CD8-positive, alpha-beta memory T cell (primary cell): ENCODE results near the gene OR2A14. TPM values are rescaled to one million over a fixed set of nuclear protein-coding genes. Genes with fewer than 3 reads are reported as not detected.
"Not testable (repeated sequence)": the region's sequence is repeated elsewhere in the genome, so short reads cannot be mapped to it uniquely, and the experiment has no call there.

Experiments used
- CTCF ChIA-PET: fragments of 350-600 bp; sonication (Branson Sonifier 250); formaldehyde crosslinking; loops from one replicate; lab custom pipeline; 2021; ENCODE audit warnings: antibody characterized with exemption; lab: Charles Lee
- POLR2A ChIA-PET: fragments of 350-600 bp; sonication (Branson Sonifier 250); formaldehyde crosslinking; loops from one replicate; lab custom pipeline; 2021; ENCODE audit warnings: antibody characterized with exemption; lab: Charles Lee
- DNase-seq, 5 donors: peaks; one replicate each; pipeline versions ENCODE4 v3.0.0 to v3.0.0-alpha.2; 2020 to 2022; ENCODE audit warnings: mixed read lengths in 1 of 5
- H3K27ac ChIP-seq: one replicate; pipeline ENCODE4 v1.7.0; 2013; ENCODE audit warnings: low read depth, mild to moderate bottlenecking, low read length, moderate library complexity
- H3K27me3 ChIP-seq: 2 replicates; pipeline ENCODE4 v1.7.0; 2013; ENCODE audit warnings: low read length, mild to moderate bottlenecking; ENCODE audit not compliant: insufficient read depth, poor library complexity, severe bottlenecking
- H3K36me3 ChIP-seq: 2 replicates; pipeline ENCODE4 v1.7.0; 2013; ENCODE audit warnings: mild to moderate bottlenecking, low read length, moderate library complexity; ENCODE audit not compliant: insufficient read depth
- H3K4me1 ChIP-seq: 2 replicates; pipeline ENCODE4 v1.7.0; 2013; ENCODE audit warnings: mild to moderate bottlenecking, low read length, moderate library complexity; ENCODE audit not compliant: insufficient read depth
- H3K4me3 ChIP-seq: 2 replicates; pipeline ENCODE4 v1.7.0; 2013; ENCODE audit warnings: mild to moderate bottlenecking, low read length
- H3K9me3 ChIP-seq: 2 replicates; pipeline ENCODE4 v1.7.0; 2013; ENCODE audit warnings: mild to moderate bottlenecking, low read length
- H3K27ac Mint-ChIP-seq, 8 donors: one replicate each; pipeline ENCODE4 v1.8.0; 2020 to 2021; ENCODE audit warnings: mixed read lengths in 8 of 8, mild to moderate bottlenecking in 6 of 8, inconsistent platforms in 3 of 8, moderate library complexity in 3 of 8
- H3K27me3 Mint-ChIP-seq, 2 donors: one replicate each; pipeline ENCODE4 v1.8.0; 2020 to 2021; ENCODE audit warnings: mixed read lengths in 2 of 2, mild to moderate bottlenecking in 1 of 2, moderate library complexity in 1 of 2
- H3K36me3 Mint-ChIP-seq, 3 donors: one replicate each; pipeline ENCODE4 v1.8.0; 2020 to 2021; ENCODE audit warnings: mixed read lengths in 3 of 3, inconsistent platforms in 1 of 3, mild to moderate bottlenecking in 1 of 3
- H3K4me1 Mint-ChIP-seq, 3 donors: one replicate each; pipeline ENCODE4 v1.8.0; 2020 to 2021; ENCODE audit warnings: mixed read lengths in 3 of 3, inconsistent platforms in 1 of 3, mild to moderate bottlenecking in 1 of 3
- H3K4me3 Mint-ChIP-seq, 7 donors: one replicate each; pipeline ENCODE4 v1.8.0; 2020 to 2021; ENCODE audit warnings: mixed read lengths in 7 of 7, mild to moderate bottlenecking in 6 of 7, moderate library complexity in 4 of 7, inconsistent platforms in 2 of 7
- H3K9me3 Mint-ChIP-seq, 5 donors: one replicate each; pipeline ENCODE4 v1.8.0; 2020 to 2022; ENCODE audit warnings: mixed read lengths in 5 of 5, mild to moderate bottlenecking in 3 of 5, moderate library complexity in 2 of 5, inconsistent platforms in 1 of 5
- polyA plus RNA-seq: library from polyadenylated mRNA; unstranded; fragments of 300-500 nt; fragmentation: Illumina TruSeq; gene quantifications from one replicate; pipeline ENCODE4 v1.2.3, GENCODE V29; 2021
- total RNA-seq, 2 experiments: library from RNA; stranded (reverse); gene quantifications; one replicate each; pipeline ENCODE4 v1.2.3, GENCODE V29; 2021

OR2A14 gene
- total and polyA plus RNA-seq, 3 experiments from 2014 or later, result not detected

GRCh38 chr7:144158861-144159260 lies 35.9 kb downstream of the OR2A14 start:
- Mint-ChIP-seq H3K4me3 (no peak overlapping the region), H3K9me3 (no peaks in the 10 kb centered on the region), H3K27me3 (peaks cover 5 to 28% of the 10 kb centered on the region in 2 donors), H3K36me3 (no peaks in the 10 kb centered on the region), H3K27ac (no peak overlapping the region), H3K4me1 (no peaks in the 10 kb centered on the region)
- DNase-seq, result no peak
- Histone ChIP-seq H3K4me3 (no peak overlapping the region), H3K36me3 (no peaks in the 10 kb centered on the region), H3K27me3 (no peaks in the 10 kb centered on the region), H3K4me1 (no peaks in the 10 kb centered on the region), H3K27ac (no peak overlapping the region), H3K9me3 (no peaks in the 10 kb centered on the region)
- ChIA-PET POLR2A (no interaction called here), CTCF (no interaction called here)

- no peaks in the 10 kb centered on the region for H3K4me1 Mint-ChIP-seq
- no peaks in the 10 kb centered on the region for H3K9me3 Mint-ChIP-seq
- H3K4me3 Mint-ChIP-seq, result no peak overlapping the region
- H3K27ac ChIP-seq, result no peak overlapping the region
- no peak overlapping the region for H3K4me3 ChIP-seq
- H3K36me3 ChIP-seq, result no peaks in the 10 kb centered on the region
- no peaks in the 10 kb centered on the region for H3K36me3 Mint-ChIP-seq
- peaks cover 4 to 30% of the 10 kb centered on the region in 2 donors for H3K27me3 Mint-ChIP-seq
- no peak for DNase-seq
- ChIA-PET CTCF (no interaction called here), POLR2A (no interaction called here)
- H3K27me3 ChIP-seq, result no peaks in the 10 kb centered on the region
- no peaks in the 10 kb centered on the region for H3K4me1 ChIP-seq
- H3K9me3 ChIP-seq, result no peaks in the 10 kb centered on the region
- no peak overlapping the region for H3K27ac Mint-ChIP-seq
Observed at GRCh38 chr7:144164784-144165183, 41.8 kb downstream of the OR2A14 start.

DNA sequence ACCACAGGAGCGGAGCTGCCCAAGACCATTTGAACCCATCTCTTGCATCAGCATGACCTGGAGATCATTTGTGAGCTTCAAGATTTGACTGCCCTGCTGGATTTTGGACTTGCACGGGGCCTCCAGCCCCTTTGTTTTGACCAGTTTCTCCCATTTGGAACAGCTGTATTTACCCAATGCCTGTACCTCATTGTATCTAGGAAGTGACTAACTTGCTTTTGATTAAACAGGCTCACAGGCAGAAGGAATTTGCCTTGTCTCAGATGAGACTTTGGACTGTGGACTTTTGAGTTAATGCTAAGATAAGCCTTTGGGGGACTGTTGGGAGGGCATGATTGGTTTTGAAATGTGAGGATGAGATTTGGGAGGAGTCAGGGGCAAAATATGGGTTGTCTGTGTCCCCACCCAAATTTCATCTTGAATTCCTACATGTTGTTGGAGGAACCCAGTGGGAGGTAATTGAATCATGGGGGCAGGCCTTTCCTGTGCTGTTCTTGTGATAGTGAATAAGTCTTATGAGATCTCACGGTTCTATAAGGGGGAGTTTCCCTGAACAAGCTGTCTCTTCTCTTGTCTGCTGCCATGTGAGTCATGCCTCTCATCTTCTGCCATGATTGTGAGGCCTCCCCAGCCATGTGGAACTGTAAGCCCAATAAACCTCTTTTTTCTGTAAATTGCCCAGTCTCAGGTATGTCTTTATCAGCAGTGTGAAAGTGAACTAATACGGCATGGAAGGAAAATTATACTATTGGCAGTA lies 48.8 kb downstream of the OR2A14 start:
- H3K27me3 Mint-ChIP-seq, result peaks cover 10 to 15% of the 10 kb centered on the region in 2 donors
- H3K27me3 ChIP-seq, DNase-seq, H3K4me3 Mint-ChIP-seq, H3K9me3 ChIP-seq, H3K27ac ChIP-seq, H3K9me3 Mint-ChIP-seq, H3K4me1 ChIP-seq, H3K4me3 ChIP-seq, H3K27ac Mint-ChIP-seq, H3K4me1 Mint-ChIP-seq, CTCF ChIA-PET, H3K36me3 ChIP-seq, POLR2A ChIA-PET: not testable (repeated sequence)
- H3K36me3 Mint-ChIP-seq, result peaks cover 0 to 13% (median 0%) of the 10 kb centered on the region in 3 donors

GRCh38 chr7:144174613-144175012 lies 51.6 kb downstream of the OR2A14 start:
- ChIA-PET CTCF (interaction anchor here (1.1 kb wide), 1 partner anchor 19 kb away, joined by 3 read pairs; no protein-coding TSS in a partner anchor), POLR2A (no interaction called here)
- Histone ChIP-seq H3K36me3 (no peaks in the 10 kb centered on the region), H3K27me3 (no peaks in the 10 kb centered on the region), H3K4me3 (no peak overlapping the region), H3K27ac (no peak overlapping the region), H3K9me3 (no peaks in the 10 kb centered on the region), H3K4me1 (no peaks in the 10 kb centered on the region)
- DNase-seq, result no peak
- Mint-ChIP-seq H3K9me3 (peaks cover 2 to 4% (median 4%) of the 10 kb centered on the region in 5 donors), H3K27ac (no peak overlapping the region), H3K4me3 (no peak overlapping the region), H3K27me3 (peaks cover 9 to 27% of the 10 kb centered on the region in 2 donors), H3K4me1 (peaks cover 0 to 3% (median 3%) of the 10 kb centered on the region in 3 donors), H3K36me3 (peaks cover 0 to 13% (median 2%) of the 10 kb centered on the region in 3 donors)

- H3K27ac Mint-ChIP-seq, H3K36me3 ChIP-seq, H3K9me3 ChIP-seq, H3K9me3 Mint-ChIP-seq, H3K4me3 Mint-ChIP-seq, H3K4me1 Mint-ChIP-seq, H3K36me3 Mint-ChIP-seq, H3K27me3 ChIP-seq, POLR2A ChIA-PET, H3K4me3 ChIP-seq, H3K4me1 ChIP-seq, H3K27ac ChIP-seq: not testable (repeated sequence)
- CTCF ChIA-PET, result interaction anchor here (1.0 to 1.5 kb wide), 2 partner anchors 213 to 215 kb away, joined by 3 to 5 read pairs; no protein-coding TSS in a partner anchor
- H3K27me3 Mint-ChIP-seq, result peaks cover 4 to 22% of the 10 kb centered on the region in 2 donors
- DNase-seq, result peak in 3 of 5 donors; percentile 45 to 56 (median 49)
Observed at GRCh38 chr7:144178380-144179164, 55.6 kb downstream of the OR2A14 start.

DNA sequence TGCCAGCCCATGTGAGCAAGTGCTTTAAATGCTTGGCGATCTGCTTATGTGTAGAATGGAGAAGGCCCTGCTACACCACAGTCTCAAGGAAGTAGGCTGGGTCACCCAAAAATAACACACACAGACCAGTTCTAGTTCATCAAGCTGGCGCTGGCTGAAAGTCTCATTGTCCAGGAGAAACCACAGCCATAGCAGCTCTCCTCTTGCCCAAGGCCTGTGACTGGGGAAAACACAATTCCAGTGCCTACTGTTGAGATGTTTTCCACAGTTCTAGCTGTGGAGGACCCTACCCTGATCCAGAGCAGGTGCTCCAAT lies 56.1 kb downstream of the OR2A14 start:
- peaks cover 3 to 20% of the 10 kb centered on the region in 2 donors for H3K27me3 Mint-ChIP-seq
- H3K36me3 ChIP-seq, H3K27me3 ChIP-seq, H3K36me3 Mint-ChIP-seq, H3K27ac Mint-ChIP-seq, H3K9me3 ChIP-seq, CTCF ChIA-PET, H3K4me1 ChIP-seq, H3K4me3 Mint-ChIP-seq, DNase-seq, H3K9me3 Mint-ChIP-seq, H3K27ac ChIP-seq, POLR2A ChIA-PET, H3K4me1 Mint-ChIP-seq, H3K4me3 ChIP-seq: not testable (repeated sequence)

Other genes with a start within 250 kb of the OR2A14 start
- 10 to 100 TPM; 11.8 to 13.6 TPM for gene TCAF1, start 221.0 kb upstream of the OR2A14 start, total RNA-seq
- 15.0 TPM for gene TCAF1, start 221.0 kb upstream of the OR2A14 start, polyA plus RNA-seq
- gene OR2F2, start 187.9 kb upstream of the OR2A14 start, total RNA-seq, result not detected
- gene OR2F2, start 187.9 kb upstream of the OR2A14 start, polyA plus RNA-seq, result not detected
- gene OR2F1, start 168.3 kb upstream of the OR2A14 start, total RNA-seq, result not detected
- not detected for gene OR2F1, start 168.3 kb upstream of the OR2A14 start, polyA plus RNA-seq
- gene OR6B1, start 122.9 kb upstream of the OR2A14 start, total RNA-seq, result not detected
- gene OR6B1, start 122.9 kb upstream of the OR2A14 start, polyA plus RNA-seq, result not detected
- not detected for gene OR2A5, start 74.2 kb upstream of the OR2A14 start, total RNA-seq
- not detected for gene OR2A5, start 74.2 kb upstream of the OR2A14 start, polyA plus RNA-seq
- not detected for gene OR2A25, start 53.4 kb upstream of the OR2A14 start, total RNA-seq
- not detected for gene OR2A25, start 53.4 kb upstream of the OR2A14 start, polyA plus RNA-seq
- gene OR2A12, start 36.9 kb upstream of the OR2A14 start, total RNA-seq, result not detected
- gene OR2A12, start 36.9 kb upstream of the OR2A14 start, polyA plus RNA-seq, result not detected
- gene OR2A2, start 13.6 kb upstream of the OR2A14 start, total RNA-seq, result not detected
- gene OR2A2, start 13.6 kb upstream of the OR2A14 start, polyA plus RNA-seq, result not detected
- gene CTAGE4, start 60.3 kb downstream of the OR2A14 start, total RNA-seq, result 1 to 10 TPM; 1.4 to 1.8 TPM
- 0.15 TPM for gene CTAGE4, start 60.3 kb downstream of the OR2A14 start, polyA plus RNA-seq
- gene ARHGEF35, start 72.7 kb downstream of the OR2A14 start, total RNA-seq, result 1 to 10 TPM; 4.0 to 5.3 TPM
- 1.6 TPM for gene ARHGEF35, start 72.7 kb downstream of the OR2A14 start, polyA plus RNA-seq
- not detected for gene OR2A42, start 116.4 kb downstream of the OR2A14 start, total RNA-seq
- not detected for gene OR2A42, start 116.4 kb downstream of the OR2A14 start, polyA plus RNA-seq
- 1 to 10 TPM; 1.1 to 1.7 TPM for gene OR2A7, start 141.6 kb downstream of the OR2A14 start, total RNA-seq
- 0.45 TPM for gene OR2A7, start 141.6 kb downstream of the OR2A14 start, polyA plus RNA-seq
- under 1 TPM; 0.58 to 0.77 TPM for gene CTAGE8, start 146.1 kb downstream of the OR2A14 start, total RNA-seq
- 0.60 TPM for gene CTAGE8, start 146.1 kb downstream of the OR2A14 start, polyA plus RNA-seq
- not detected for gene OR2A1, start 189.2 kb downstream of the OR2A14 start, total RNA-seq
- not detected for gene OR2A1, start 189.2 kb downstream of the OR2A14 start, polyA plus RNA-seq
- gene ARHGEF5, start 232.2 kb downstream of the OR2A14 start, total RNA-seq, result 10 to 100 TPM; 10.3 to 11.4 TPM
- gene ARHGEF5, start 232.2 kb downstream of the OR2A14 start, polyA plus RNA-seq, result 3.0 TPM